Measurements from ENCODE around the gene DAPK1.

Gene DAPK1

DNA sequence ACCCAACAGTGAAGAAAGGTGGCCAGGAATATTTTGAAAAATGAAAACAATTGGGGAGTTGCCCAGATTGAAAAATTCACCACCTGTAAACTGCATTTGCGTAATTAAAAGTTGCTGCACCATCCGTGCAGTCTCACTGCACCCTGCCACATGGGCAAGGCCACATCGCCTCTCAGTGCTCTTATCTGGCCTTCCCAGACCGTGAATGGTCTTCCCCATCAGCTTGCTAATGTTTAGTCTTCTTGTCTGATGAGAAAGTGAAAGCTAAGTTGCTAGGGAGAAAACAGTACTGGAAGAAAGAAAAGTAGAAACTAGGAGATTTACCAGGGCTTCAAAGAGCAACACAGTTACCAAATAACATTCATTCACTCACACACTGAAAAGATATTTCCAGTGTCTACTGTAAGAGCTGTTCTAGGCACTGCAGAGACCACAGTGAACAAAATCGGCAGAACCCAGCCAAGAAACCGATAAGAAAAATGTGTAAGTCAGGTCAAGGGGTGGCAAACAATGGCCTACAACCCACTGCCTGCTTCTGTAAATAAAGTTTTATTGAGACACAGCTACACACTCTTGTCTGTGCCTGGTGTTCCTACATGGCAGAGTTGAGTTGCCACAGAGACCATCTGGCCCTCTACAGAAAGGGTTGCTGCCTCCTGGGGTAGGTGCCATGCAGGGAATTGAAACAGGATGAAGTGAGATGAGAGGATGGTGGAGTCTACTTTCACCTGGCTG is 177.1 kb downstream of the DAPK1 start:
- DNase-seq, result no peak

DNA sequence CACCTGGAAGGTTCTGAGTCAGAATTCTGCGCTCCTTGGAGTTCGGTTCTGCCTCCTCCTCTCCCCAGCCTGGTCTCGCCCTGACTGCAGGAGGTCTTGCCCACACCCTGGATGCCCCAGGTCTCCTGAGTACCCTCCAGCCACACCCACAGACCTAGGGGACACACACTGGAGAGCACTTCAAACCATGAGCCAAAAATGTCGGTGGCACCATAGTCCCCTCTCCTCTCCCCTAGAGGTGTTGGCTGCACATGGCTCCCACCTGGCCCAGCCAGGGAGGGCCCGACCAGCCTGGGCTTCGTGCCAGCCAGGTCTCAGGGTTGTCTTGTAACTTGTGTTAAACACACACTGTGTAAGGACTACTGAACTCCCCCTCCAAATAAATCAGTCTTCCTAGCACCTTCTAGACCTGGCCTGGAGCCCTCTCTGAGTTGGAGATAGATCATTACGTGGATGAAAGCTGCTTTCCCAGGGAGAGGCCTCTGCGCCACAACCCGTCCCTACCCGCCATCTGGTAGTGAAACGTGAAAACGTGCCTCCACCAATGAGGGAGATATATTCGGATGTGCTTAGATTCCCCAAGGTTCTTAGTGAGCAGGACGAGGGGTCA is 178.3 kb downstream of the DAPK1 start:
- DNase-seq, result no peak

DNA sequence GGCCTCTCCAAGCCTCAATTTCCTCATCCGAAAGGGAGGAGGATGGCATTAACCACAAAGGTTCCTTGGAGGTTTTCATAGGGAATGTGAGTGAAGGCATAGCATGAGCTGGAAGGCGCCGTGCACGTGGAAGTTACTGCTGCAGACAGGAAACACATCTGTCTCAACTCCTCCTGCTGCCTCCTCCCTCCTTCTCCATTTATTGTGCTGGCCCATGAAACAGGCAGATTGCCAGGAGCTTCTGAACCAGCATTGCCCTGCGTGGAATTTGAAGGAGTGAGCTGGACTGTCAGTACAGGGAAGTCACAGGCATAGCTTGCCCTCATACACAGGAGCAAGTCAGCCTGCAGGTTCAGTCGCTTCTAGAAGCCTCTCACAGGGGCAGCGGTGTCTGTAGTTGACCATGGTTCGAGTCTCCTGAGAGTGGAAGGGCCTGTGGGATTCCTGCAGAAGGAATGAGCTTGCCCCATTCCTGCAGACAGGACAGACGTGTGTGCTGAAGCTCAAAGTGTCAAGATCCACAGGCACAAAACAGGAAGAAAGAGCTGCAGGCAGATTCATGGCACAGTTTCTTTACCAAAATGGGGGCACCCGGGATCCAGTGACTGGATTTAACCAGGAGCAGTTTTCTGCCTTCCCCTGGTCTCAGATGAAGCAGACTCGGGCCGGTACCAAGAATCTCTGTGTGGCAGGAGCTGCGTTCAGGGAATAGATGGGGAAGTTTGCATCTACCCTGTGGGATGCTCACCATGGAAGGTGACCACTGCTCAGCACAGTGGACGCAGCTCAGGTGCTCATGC is 179.5 kb downstream of the DAPK1 start:
- no peak for DNase-seq

DNA sequence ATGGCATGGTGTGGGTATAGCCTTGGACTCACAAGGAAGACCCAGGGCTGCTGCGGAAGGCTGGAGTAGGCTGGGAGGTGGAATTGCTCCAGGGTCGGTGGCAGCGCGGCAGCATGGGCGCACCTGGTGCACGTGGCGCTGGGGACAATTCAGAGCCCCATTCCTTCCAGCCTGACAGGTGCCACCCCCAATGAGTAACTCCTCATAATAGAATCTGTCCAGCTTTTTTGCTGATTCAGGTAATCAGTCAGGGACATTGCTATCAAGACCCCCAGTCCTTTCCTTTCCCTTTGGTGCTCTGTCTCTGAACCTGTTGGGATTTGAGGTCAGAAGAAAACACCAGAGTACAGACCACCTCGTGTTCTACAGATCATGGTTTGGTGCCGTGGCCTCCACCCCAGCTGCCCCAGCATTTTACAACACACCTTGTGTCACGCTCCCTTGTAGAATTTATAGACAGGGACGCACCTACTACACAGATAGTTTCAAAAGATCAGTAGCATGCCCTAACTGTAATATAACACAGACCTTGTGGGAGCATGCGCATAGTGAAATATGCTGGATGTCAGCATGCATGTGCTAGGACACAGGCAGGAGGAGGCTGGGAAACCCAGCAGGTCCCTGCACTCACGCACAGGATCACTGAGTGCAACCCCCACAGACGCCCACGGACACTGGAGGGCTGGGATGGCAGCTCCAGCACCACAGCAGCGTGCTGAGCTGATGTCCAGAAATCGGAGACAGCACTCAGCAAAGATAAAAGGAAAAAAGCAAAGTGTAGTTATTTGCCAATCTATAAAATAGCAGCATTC is 180.3 kb downstream of the DAPK1 start:
- DNase-seq, result no peak

DNA sequence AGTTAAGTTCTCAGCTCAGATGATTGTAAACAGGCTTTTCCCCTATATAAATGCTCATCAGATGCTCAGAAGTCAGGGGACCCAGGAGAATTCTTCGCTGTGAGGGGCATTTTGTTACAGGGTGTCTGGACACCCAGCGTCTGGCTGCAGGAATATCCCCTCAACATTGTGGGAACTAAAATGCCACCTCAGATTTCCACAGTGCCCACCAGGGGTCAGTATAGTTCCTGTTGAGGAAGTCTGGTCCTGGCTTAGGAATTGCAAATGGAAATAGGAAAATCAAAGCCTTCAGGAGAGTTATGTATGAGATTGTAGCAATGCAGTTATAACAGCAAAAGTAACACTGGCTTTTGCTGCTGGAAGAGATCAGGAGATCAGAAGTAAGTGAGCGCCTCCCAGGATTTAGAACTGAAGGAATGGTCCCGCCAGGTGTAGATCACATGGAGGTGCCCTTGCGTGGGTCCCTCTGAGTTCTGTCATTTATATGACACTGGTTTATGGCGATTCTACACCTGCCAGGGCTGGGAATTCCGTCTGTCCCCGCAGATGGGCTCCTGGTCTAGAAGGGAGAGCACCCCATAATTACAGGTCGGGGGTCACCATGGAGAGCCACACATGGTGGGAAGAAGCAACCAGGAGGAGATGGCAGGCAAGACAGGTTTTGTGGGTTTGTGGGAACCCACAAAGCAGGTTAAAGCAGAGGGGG is 181.1 kb downstream of the DAPK1 start:
- peak; percentile 75 for DNase-seq

DNA sequence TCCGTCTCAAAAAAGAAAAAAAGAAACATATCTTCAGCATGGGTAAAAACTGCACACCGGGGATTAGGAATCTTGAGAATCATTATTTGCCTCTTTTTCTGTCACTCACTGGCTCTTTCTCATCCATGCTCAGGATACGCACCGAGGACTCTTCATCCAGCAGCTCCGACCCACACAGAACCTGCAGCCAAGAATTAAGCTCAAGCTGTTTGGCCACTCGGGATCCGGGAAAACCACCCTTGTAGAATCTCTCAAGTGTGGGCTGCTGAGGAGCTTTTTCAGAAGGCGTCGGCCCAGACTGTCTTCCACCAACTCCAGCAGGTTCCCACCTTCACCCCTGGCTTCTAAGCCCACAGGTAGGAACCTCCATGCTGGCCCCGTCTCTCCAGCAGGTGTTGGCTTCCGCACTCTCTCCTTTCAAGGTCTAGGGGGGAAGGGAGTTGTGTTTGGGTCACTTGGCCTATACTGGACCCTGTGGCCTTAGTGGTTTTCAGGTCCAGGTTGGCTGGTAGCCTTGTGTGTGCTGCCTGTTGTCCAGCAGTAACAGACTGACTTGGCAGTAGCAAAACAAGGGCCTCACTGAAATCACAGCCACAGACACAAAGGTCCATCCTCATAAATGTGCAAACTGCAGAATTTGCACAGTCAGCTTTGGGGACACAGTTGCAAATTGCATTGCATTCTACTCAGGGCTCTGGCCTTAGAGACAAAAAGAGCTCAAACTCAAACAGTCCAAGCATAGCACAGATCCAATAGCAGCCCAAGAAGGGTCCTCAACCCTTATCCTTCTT is 183.8 kb downstream of the DAPK1 start:
- no peak for DNase-seq

DNA sequence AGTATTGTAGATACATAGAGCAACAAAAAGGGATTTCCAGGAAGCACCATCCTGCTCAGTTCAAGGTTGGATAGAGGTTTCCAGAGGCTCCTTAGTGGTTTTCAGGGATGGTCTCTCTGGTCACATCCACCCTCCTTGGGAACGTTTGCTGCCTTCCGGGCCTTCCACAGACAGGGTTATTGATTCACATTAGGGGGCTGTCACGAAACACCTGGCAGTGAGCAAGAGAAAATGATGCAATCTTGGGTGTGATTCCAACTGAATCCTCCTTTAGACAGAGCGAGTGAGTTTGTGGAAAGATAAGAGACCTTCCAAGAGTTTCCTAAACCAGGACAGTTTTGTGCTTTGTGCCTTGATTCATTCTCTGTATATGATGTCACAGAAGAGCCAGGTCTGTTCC is 184.4 kb downstream of the DAPK1 start:
- DNase-seq, result no peak

DNA sequence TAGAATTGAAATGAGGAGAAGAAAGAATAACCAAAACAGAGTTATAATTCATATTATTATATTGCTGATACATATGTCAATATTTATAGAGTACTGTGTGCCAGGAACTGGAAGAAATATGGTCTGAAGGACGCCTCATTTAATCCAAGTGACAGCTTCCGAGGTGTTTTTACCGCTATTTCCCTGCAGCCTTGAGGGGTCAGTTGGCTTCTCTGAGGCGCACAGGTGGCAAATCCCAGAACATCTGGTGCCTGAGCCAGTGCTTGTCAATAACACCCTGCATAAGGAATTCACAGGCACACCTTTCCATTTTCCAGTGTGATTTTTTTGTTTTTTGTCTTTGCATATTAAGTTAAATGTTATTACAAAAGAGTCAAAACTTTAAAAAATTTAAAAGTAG is 185.0 kb downstream of the DAPK1 start:
- DNase-seq, result no peak

DNA sequence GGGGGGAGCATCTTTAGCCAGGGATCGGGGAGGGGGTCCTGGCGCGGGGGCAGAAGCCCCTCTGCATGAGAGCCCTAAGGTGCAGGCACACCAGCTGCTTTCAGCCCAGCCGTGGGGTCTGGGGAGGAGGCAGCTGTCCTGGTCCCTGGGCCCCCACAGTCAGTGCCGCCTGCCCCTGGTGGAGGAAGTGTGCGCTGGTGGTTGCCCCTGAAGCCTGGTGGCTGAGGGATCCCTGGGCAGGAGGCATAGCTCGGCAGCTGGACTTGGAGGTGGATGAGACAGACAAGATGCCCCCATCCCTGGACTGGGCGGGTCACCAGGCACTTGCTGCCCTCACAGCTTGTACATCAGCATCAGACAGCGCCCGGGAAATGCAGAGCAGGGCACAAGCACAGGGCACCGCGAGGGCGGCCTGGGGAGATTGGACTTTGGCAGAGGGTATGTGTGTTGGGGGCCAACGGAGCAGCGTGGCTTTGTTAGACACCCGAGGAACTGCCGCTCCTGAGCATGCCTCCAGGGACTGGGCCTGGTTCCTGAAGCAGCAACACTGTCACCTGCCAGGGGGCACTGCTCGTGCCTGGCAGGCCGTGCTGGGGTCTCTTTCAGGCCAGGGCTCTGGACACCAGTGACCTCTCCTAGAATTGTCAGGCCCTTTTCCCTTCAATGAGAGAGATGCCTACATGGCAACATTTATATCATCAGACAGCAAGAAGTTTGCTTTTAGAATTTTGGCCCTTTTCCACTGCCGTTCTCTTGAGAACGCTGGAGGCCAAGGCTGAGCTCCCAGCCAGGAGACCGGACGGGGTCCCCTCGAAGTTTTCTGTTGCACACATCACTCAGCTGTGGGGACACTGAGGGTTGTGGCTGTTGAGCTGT is 186.3 kb downstream of the DAPK1 start:
- no peak for DNase-seq

DNA sequence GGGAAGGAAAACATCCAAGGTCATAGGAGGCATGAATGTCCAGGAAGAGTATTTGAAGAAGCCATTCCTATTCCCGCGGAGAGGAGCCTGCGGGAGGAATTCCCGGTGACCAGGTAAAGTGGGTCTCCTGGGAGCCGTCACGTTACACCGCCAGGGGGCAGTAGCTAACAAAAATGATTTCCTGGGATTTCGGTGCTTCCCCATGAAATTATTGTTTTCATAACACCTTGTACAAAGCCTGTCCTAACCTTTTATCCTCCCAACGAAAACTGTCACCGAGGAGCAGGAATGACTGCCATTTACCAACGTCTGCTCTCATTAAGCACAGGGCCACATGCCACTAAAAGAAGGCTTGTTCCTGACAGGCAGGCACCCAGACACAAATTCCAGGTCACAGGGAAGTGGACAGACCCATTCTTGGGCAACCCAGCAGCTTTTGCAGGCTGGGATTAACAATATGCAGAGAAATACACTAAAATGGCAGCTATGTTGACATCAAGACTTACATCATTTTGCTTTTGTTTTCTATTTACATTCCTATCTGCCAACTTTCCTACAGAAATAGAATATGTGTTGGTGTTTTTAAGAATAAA is 187.1 kb downstream of the DAPK1 start:
- peak; percentile 20 for DNase-seq

DNA sequence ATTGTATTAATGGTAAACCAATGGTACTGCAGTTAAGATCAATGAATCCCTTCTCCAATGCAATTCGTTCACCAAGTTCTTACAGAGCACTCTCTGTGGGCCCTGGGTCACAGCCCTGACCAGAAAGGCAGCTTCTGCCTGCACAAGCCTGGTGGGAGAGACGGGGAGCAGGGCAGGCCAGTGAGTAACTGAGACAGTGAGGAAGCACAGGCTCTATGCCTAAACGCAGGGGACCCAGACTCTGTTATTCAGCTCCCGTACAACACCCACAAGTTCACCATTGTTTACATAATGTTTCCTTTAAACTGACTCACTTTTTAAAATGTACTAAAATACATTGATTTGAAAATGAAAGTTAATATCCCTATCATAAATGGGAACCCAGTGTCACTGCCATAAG is 187.8 kb downstream of the DAPK1 start:
- DNase-seq, result no peak

DNA sequence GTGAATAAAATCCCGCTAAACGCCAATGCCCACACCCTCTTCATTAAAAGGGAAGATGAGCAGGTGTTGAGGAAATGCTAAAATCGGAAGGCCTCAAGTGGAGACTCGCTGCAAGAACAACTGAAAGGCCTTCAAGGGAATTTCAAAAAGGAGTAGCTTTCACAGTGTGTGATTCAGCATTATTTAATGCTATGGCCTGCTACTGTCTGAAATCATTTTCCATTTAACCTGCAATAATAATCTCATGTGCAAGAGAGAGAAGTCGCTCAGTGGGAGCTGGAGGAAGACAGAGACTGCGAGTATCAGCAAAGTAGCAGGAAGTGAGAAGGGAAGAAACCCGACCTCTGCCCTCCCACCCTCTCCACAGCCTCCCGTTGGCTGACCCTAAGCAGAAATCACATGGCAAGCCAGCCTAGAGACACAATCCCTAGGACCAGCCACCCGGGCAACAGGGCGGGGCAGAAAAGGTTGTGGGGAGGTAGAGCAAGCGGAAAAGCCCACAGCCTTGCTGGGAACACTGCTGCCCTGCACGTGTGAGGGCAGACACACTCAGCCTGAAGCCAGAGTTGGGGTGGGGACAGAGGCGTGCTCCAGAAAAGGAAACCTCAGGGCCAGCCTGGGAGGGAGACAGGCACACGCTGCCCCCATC is 188.3 kb downstream of the DAPK1 start:
- DNase-seq, result peak; percentile 15

DNA sequence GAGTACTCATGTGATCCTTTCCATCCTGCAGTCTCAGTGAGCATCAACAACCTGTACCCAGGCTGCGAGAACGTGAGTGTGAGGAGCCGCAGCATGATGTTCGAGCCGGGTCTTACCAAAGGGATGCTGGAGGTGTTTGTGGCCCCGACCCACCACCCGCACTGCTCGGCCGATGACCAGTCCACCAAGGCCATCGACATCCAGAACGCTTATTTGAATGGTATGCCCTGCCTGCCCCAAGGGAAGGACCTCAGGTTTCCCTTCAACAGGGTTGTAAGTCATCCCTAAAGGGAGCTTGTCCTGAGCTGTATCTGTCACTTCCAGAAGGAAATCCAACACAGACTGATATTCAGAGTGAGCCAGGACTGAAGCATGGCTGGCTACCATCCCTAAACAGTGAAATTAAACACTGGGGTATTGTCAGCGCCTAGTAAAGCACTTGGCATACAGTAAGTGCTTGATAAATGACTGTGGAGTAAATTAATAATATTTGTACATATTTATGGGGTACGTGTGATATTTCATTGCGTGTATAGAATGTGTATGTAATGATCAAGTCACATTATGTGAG is 188.9 kb downstream of the DAPK1 start:
- no peak for DNase-seq

DNA sequence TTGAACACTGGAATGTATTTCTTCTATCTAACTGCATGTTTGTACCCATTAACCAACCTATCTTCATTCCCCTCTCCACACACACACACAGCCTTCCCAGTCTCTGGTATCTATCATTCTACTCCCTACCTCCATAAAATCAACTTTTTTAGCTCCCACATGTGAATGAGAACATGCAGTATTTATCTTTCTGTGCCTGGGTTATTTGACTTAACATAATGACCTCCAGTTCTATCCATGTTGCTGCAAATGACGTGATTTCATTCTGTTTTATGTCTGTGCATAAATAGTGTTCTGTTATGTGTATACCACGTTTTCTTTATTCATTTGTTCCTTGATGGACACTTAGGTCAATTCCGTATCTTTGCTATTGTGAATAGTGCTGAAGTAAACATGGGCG is 189.5 kb downstream of the DAPK1 start:
- no peak for DNase-seq

DNA sequence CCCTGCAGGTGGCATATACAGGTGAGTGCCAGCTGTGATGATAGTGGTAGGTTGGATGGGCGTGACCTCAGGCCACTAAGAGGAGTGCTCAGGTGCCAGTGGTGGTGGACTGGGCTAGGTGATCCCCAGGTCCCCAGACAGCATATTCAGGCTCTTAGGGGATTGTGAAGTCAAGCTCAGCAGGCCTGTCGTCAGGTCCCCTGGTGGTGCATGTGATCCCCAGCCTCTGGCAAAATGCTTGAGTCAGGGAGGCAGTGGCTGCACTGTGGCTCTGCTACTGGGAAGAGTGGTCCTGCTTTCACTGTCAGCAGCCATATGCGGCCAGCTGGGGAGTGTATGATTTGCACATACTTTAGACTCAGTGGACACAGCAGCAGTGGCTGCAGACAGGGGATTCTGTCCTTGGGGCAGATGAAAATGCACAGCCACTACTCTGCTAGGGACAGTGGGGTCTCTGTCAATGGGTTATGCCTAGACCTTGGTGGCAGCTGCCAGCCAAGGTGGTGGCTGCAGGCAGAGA is 196.6 kb downstream of the DAPK1 start:
- no peak for DNase-seq

DNA sequence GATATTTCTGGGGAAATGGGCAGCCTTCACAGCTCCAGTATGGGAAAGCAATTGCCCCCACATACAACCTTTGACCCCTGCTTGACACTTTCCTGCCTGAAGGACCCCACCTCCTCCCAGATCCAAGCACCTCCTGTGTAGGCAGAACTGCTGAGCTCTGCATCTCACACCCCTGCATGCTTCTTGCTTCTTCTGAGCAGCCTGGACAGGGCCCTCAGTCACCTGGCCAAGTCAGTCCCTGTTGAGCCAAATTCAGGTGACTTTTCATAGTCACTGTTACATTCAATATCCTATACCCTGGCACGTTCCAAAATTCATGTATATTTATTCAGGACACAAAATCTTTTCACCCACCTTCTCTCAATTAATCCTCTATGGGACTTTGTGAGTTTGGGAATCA is 197.9 kb downstream of the DAPK1 start:
- DNase-seq, result no peak

DNA sequence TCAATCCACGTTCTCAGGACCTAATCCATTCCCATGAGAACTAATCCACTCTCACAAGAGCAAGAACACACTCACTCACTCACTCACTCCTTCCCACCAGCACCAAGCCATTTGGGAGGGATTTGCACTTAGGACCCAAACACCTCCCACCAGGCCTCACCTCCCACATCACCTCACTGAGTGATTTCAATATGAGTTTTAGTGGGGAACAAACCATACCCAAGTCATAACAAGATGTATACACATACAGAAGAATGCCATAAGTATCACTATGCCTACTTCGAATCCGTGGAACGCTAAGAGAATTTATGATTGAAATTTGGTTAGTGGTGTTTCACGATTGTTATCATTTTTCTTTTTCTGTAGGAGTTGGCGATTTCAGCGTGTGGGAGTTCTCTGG is 199.0 kb downstream of the DAPK1 start:
- no peak for DNase-seq

DNA sequence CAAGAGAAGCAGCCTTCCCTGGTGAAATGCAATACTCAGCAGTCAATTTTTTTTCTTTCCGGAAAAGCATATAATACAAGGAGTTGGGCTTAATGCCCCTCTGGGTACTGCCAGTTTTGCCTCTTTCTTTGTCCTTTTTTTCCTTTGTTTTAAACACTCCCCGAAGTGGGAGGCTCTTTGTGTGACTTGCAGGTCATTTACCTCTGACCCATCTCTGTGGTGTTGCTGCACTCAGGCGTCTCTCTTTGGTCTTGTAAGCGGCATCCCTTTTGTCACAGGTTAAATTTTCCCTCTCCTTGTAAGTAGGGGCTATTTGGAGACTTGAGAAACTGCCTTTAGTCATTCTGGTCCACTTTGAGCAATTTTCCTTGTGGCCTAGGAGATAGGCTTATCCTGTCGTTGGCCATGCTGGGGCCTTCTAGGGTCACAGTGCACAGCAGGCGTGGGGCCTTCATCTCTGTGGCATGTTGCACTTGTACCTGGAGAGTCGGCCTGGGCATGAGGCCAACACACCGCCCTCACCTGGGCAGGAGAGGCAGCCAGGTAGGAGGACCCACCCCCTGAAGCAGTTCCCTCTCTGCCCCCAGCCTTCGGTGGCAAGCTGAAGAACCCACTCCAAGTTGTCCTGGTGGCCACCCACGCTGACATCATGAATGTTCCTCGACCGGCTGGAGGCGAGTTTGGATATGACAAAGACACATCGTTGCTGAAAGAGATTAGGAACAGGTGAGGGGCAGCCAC is 200.6 kb downstream of the DAPK1 start:
- no peak for DNase-seq
